ENCODE measurements around the gene CPNE5.

The CPNE5 gene

GRCh38 chr6:36832313-36832712 is 6.9 kb downstream of the CPNE5 start:
- Mint-ChIP-seq H3K4me1 (ENCODE audit: low read depth) (peaks cover 6% of the 10 kb centered on the region), H3K36me3 (ENCODE audit: low read depth) (no peaks in the 10 kb centered on the region), H3K4me3 (no peak overlapping the region), H3K27ac (no peak overlapping the region), H3K27me3 (peaks cover 8% of the 10 kb centered on the region), H3K9me3 (no peaks in the 10 kb centered on the region)

- Mint-ChIP-seq H3K9me3 (no peaks in the 10 kb centered on the region), H3K27ac (no peak overlapping the region), H3K4me3 (no peak overlapping the region), H3K4me1 (ENCODE audit: low read depth) (peaks cover 7% of the 10 kb centered on the region), H3K36me3 (ENCODE audit: low read depth) (no peaks in the 10 kb centered on the region), H3K27me3 (peaks cover 9% of the 10 kb centered on the region)
Measured at GRCh38 chr6:36830577-36830976, 8.7 kb downstream of the CPNE5 start.

- Mint-ChIP-seq H3K9me3 (no peaks in the 10 kb centered on the region), H3K36me3 (ENCODE audit: low read depth) (no peaks in the 10 kb centered on the region)
Measured at GRCh38 chr6:36829919-36830544, 9.2 kb downstream of the CPNE5 start.

GRCh38 chr6:36827261-36828079 is 11.8 kb downstream of the CPNE5 start:
- Mint-ChIP-seq H3K4me1 (ENCODE audit: low read depth) (peaks cover 7% of the 10 kb centered on the region), H3K4me3 (no peak overlapping the region), H3K9me3 (no peaks in the 10 kb centered on the region), H3K27ac (no peak overlapping the region), H3K36me3 (ENCODE audit: low read depth) (no peaks in the 10 kb centered on the region), H3K27me3 (peaks cover 4% of the 10 kb centered on the region)

More at GRCh38 chr6:36829919-36830544, 9.2 kb downstream of the CPNE5 start:
- no peak overlapping the region for H3K4me3 Mint-ChIP-seq
- H3K27ac Mint-ChIP-seq: no peak overlapping the region
- peaks cover 5% of the 10 kb centered on the region for H3K27me3 Mint-ChIP-seq
- H3K4me1 Mint-ChIP-seq (ENCODE audit: low read depth): peaks cover 7% of the 10 kb centered on the region

DNA sequence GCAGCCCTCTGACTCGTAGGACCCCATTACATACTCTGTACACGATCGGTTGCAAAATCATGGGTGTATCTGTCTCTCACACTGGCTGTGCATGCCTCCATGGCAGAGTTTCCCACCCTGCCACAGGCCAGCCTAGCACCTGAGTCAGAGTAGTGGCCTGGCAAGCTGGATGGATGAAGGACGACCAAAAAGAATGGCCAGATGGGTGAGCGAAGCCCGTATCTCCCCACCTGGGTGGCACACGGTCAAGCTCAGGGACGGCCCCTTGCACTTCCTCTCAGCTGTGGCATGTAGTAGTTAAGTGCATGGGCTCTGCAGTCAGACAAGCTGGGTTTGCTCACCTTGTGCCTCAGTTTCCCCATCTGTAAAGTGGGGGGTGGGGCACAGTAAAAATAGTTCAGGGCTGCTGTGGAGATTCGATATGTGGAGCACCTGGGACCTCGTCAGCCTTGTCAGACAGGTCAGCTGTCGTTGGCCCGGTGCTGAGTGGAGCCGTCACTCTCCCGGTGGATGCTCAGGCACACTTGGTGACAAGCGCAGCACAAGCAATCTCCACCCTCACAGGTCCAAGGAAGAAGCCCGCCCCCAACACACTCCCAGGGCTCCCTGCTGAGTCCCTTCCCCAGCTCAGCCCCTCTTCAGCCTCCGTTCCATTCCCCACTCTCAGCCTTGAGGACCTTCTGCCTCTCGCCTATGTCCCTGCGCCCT is 12.6 kb downstream of the CPNE5 start:
- Mint-ChIP-seq H3K4me3 (no peak overlapping the region), H3K36me3 (ENCODE audit: low read depth) (no peaks in the 10 kb centered on the region), H3K9me3 (no peaks in the 10 kb centered on the region), H3K27ac (no peak overlapping the region), H3K27me3 (peaks cover 4% of the 10 kb centered on the region), H3K4me1 (ENCODE audit: low read depth) (peaks cover 7% of the 10 kb centered on the region)

GRCh38 chr6:36825994-36826393 is 13.2 kb downstream of the CPNE5 start:
- Mint-ChIP-seq H3K4me1 (ENCODE audit: low read depth) (peaks cover 7% of the 10 kb centered on the region), H3K36me3 (ENCODE audit: low read depth) (no peaks in the 10 kb centered on the region), H3K27me3 (peaks cover 4% of the 10 kb centered on the region), H3K4me3 (no peak overlapping the region), H3K27ac (no peak overlapping the region), H3K9me3 (no peaks in the 10 kb centered on the region)

GRCh38 chr6:36825452-36825851 is 13.8 kb downstream of the CPNE5 start:
- H3K27ac Mint-ChIP-seq: no peak overlapping the region
- H3K4me3 Mint-ChIP-seq: no peak overlapping the region
- peaks cover 4% of the 10 kb centered on the region for H3K27me3 Mint-ChIP-seq
- H3K9me3 Mint-ChIP-seq: no peaks in the 10 kb centered on the region
- peaks cover 7% of the 10 kb centered on the region for H3K4me1 Mint-ChIP-seq (ENCODE audit: low read depth)
- H3K36me3 Mint-ChIP-seq (ENCODE audit: low read depth): no peaks in the 10 kb centered on the region

GRCh38 chr6:36824253-36824652 is 15.0 kb downstream of the CPNE5 start:
- Mint-ChIP-seq H3K4me1 (ENCODE audit: low read depth) (peaks cover 7% of the 10 kb centered on the region), H3K4me3 (no peak overlapping the region), H3K27ac (no peak overlapping the region), H3K27me3 (peaks cover 4% of the 10 kb centered on the region), H3K36me3 (ENCODE audit: low read depth) (no peaks in the 10 kb centered on the region), H3K9me3 (no peaks in the 10 kb centered on the region)

DNA sequence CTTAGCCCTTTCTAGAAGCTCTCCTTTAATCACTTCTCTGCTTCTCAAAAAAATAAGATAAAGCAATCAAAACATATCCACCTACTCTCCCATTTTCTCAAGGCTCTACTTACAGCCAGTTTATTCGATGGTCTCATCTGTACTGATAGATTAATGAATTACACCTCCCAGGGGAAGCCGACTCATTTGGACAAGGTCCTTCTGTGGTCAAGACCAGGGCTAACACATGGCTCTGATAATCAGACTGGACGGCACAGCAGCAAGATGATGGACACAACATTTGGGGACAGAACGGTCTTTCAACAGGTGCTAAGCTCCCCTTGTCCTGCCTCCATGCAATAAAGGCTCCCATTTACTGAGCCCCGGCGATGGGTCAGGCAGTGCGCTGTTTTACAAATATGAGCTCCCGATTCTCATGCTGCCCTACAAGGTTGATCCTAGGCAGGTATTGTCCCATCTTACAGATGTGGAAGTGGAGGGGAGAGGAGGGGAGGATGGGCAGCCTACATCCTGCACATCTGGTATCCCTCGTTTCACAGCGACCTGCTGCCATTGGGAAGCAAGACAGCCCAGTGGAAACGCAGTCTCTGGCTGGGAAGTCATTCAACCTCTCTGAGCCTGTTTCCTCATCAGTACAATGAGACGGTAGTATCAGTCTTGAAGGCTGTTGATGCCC is 15.7 kb downstream of the CPNE5 start:
- Mint-ChIP-seq H3K36me3 (ENCODE audit: low read depth) (no peaks in the 10 kb centered on the region), H3K27me3 (peaks cover 4% of the 10 kb centered on the region), H3K4me1 (ENCODE audit: low read depth) (peaks cover 7% of the 10 kb centered on the region), H3K9me3 (no peaks in the 10 kb centered on the region), H3K4me3 (no peak overlapping the region), H3K27ac (no peak overlapping the region)

- Mint-ChIP-seq H3K4me3 (no peak overlapping the region), H3K36me3 (ENCODE audit: low read depth) (no peaks in the 10 kb centered on the region), H3K4me1 (ENCODE audit: low read depth) (peaks cover 4% of the 10 kb centered on the region), H3K27me3 (peaks cover 4% of the 10 kb centered on the region), H3K27ac (no peak overlapping the region), H3K9me3 (no peaks in the 10 kb centered on the region)
Measured at GRCh38 chr6:36822506-36823269, 16.6 kb downstream of the CPNE5 start.

DNA sequence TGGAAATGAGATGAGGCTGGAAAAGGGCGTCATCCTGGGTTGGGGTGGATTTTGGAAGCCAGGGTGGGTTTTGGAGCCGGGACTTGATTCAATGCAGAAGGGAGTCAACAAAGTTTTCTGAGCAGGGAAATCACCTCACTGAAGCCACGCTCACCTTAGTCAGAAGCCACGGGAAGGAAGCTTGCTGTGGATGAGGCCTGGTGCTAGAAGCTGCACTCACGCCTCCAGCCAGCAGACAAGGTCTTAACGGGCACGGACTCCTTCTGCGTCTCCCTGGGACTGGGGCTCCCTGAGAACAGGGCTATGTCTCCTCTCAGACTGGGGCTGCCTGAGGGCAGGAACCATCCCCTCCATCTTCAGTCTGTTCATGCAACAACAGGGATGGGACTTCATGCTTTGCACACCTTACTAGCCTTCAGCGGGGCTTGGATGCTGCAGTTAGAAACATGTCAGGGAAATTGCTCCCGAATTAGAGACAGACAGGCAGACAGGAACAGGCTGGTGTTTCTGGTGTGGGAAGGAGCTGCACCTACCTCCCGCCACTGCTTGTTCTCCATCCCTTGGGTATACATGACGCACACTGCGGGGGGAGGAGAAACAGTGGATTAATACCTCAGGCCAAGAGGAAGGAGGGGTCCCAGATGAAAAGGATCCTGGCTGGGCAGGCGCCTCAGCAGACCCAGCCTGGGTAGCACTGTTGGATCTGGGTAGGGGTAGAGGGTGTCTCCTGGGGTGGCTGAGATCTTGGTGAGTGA is 17.5 kb downstream of the CPNE5 start:
- no peak overlapping the region for H3K27ac Mint-ChIP-seq
- H3K27me3 Mint-ChIP-seq: no peaks in the 10 kb centered on the region

GRCh38 chr6:36820700-36821580 is 18.3 kb downstream of the CPNE5 start:
- H3K4me3 Mint-ChIP-seq: no peak overlapping the region
- no peaks in the 10 kb centered on the region for H3K27me3 Mint-ChIP-seq
- H3K4me1 Mint-ChIP-seq (ENCODE audit: low read depth): no peaks in the 10 kb centered on the region
- H3K9me3 Mint-ChIP-seq: no peaks in the 10 kb centered on the region
- H3K36me3 Mint-ChIP-seq (ENCODE audit: low read depth): no peaks in the 10 kb centered on the region
- H3K27ac Mint-ChIP-seq: peak overlapping the region; percentile 71

More for the DNA sequence above, 17.5 kb downstream of the CPNE5 start:
- H3K4me3 Mint-ChIP-seq: no peak overlapping the region
- H3K36me3 Mint-ChIP-seq (ENCODE audit: low read depth): no peaks in the 10 kb centered on the region
- no peaks in the 10 kb centered on the region for H3K4me1 Mint-ChIP-seq (ENCODE audit: low read depth)
- no peaks in the 10 kb centered on the region for H3K9me3 Mint-ChIP-seq

- Mint-ChIP-seq H3K36me3 (ENCODE audit: low read depth) (no peaks in the 10 kb centered on the region), H3K9me3 (no peaks in the 10 kb centered on the region)
Measured at GRCh38 chr6:36818756-36819155, 20.5 kb downstream of the CPNE5 start.

More at GRCh38 chr6:36818756-36819155, 20.5 kb downstream of the CPNE5 start:
- no peaks in the 10 kb centered on the region for H3K27me3 Mint-ChIP-seq
- no peak overlapping the region for H3K4me3 Mint-ChIP-seq
- H3K4me1 Mint-ChIP-seq (ENCODE audit: low read depth): no peaks in the 10 kb centered on the region
- no peak overlapping the region for H3K27ac Mint-ChIP-seq
